SK-N-SH treated with all-trans-retinoic acid at 6 μM for 48 hours (cell line): Measurements from ENCODE around the gene STRBP.

ENCODE experiments used
- ATAC-seq: fragments of 200-7000 bp; cut with Tn5 transposase; 3 replicates; pipeline ENCODE4 v1.9.1; 2020; ENCODE audit warnings: mild to moderate bottlenecking, moderate library complexity
- ARNTL ChIP-seq: fragments of 450-650 bp; formaldehyde crosslinking; IDR thresholded peaks from 2 replicates; pipeline ENCODE4 v1.5.0; 2020; ENCODE audit warnings: low read depth, mild to moderate bottlenecking, moderate library complexity, borderline replicate concordance
- BACH2 ChIP-seq: fragments of 250-450 bp; sonication (Bioruptor Pico); IDR thresholded peaks from 2 replicates; pipeline ENCODE4 v1.9.0; 2021; ENCODE audit warnings: mild to moderate bottlenecking, borderline replicate concordance
- CSDC2 ChIP-seq: fragments of 250-450 bp; sonication (Bioruptor Pico); IDR thresholded peaks from 2 replicates; pipeline ENCODE4 v1.5.0; 2020; ENCODE audit warnings: mild to moderate bottlenecking, moderate library complexity
- ESRRG ChIP-seq: fragments of 250-450 bp; sonication (Bioruptor Pico); IDR thresholded peaks from 2 replicates; pipeline ENCODE4 v1.6.1; 2021; ENCODE audit warnings: mild to moderate bottlenecking
- GLIS3 ChIP-seq: fragments of 250-450 bp; sonication (Bioruptor Pico); IDR thresholded peaks from 2 replicates; pipeline ENCODE4 v1.5.0; 2020; ENCODE audit warnings: mild to moderate bottlenecking, moderate library complexity
- ISL1 ChIP-seq: fragments of 250-450 bp; sonication (Bioruptor Pico); IDR thresholded peaks from 2 replicates; pipeline ENCODE4 v2.1.2; 2022; ENCODE audit warnings: mild to moderate bottlenecking, moderate library complexity
- OSR1 ChIP-seq: fragments of 250-450 bp; sonication (Bioruptor Pico); IDR thresholded peaks from 2 replicates; pipeline ENCODE4 v1.8.0; 2022; ENCODE audit warnings: moderate library complexity, mild to moderate bottlenecking, inconsistent platforms
- PPARA ChIP-seq: fragments of 250-450 bp; sonication (Bioruptor Pico); IDR thresholded peaks from 2 replicates; pipeline ENCODE4 v1.5.0; 2020; ENCODE audit warnings: mild to moderate bottlenecking, borderline replicate concordance
- RARB ChIP-seq: fragments of 250-450 bp; sonication (Bioruptor Pico); IDR thresholded peaks from 2 replicates; pipeline ENCODE4 v1.8.0; 2021; ENCODE audit warnings: mild to moderate bottlenecking, moderate library complexity
- SNAI2 ChIP-seq: fragments of 250-450 bp; sonication (Bioruptor Pico); IDR thresholded peaks from 2 replicates; pipeline ENCODE4 v1.5.0; 2020; ENCODE audit warnings: mild to moderate bottlenecking, moderate library complexity
- TOX ChIP-seq: fragments of 250-450 bp; sonication (Bioruptor Pico); IDR thresholded peaks from 2 replicates; pipeline ENCODE4 v1.8.0; 2021; ENCODE audit warnings: mild to moderate bottlenecking, moderate library complexity, borderline replicate concordance
- ZFP30 ChIP-seq: fragments of 450-650 bp; formaldehyde crosslinking; IDR thresholded peaks from 2 replicates; pipeline ENCODE4 v1.5.0; 2022; ENCODE audit warnings: mild to moderate bottlenecking, moderate library complexity
- ZNF565 ChIP-seq: fragments of 450-650 bp; formaldehyde crosslinking; conservative IDR thresholded peaks from 2 replicates; pipeline ENCODE4 v1.5.0; 2020; ENCODE audit warnings: low read depth, mild to moderate bottlenecking, moderate library complexity
- ZNF8 ChIP-seq: fragments of 450-650 bp; formaldehyde crosslinking; IDR thresholded peaks from 2 replicates; pipeline ENCODE4 v1.5.0; 2020; ENCODE audit warnings: mild to moderate bottlenecking, moderate library complexity
- TF ChIP-seq, protein P1 (sequence below): fragments of 250-450 bp; sonication (Bioruptor Pico); IDR thresholded peaks from 2 replicates; pipeline ENCODE4 v1.5.1; 2021; ENCODE audit warnings: mild to moderate bottlenecking, moderate library complexity
- TF ChIP-seq, protein P2 (sequence below): fragments of 250-450 bp; sonication (Bioruptor Pico); IDR thresholded peaks from 2 replicates; pipeline ENCODE4 v1.5.0; 2020; ENCODE audit warnings: mild to moderate bottlenecking, moderate library complexity
- TF ChIP-seq, protein P3 (sequence below): fragments of 250-450 bp; sonication (Bioruptor Pico); IDR thresholded peaks from 2 replicates; pipeline ENCODE4 v1.8.0; 2020; ENCODE audit warnings: mild to moderate bottlenecking, moderate library complexity, borderline replicate concordance
- TF ChIP-seq, protein P4 (sequence below): fragments of 250-450 bp; sonication (Bioruptor Pico); IDR thresholded peaks from 2 replicates; pipeline ENCODE4 v1.8.0; 2021; ENCODE audit warnings: low read depth, mild to moderate bottlenecking, moderate library complexity, borderline replicate concordance
- TF ChIP-seq, protein P5 (sequence below): fragments of 250-450 bp; sonication (Bioruptor Pico); IDR thresholded peaks from 2 replicates; pipeline ENCODE4 v1.5.1; 2020; ENCODE audit warnings: low read depth, mild to moderate bottlenecking, moderate library complexity

The STRBP gene

DNA sequence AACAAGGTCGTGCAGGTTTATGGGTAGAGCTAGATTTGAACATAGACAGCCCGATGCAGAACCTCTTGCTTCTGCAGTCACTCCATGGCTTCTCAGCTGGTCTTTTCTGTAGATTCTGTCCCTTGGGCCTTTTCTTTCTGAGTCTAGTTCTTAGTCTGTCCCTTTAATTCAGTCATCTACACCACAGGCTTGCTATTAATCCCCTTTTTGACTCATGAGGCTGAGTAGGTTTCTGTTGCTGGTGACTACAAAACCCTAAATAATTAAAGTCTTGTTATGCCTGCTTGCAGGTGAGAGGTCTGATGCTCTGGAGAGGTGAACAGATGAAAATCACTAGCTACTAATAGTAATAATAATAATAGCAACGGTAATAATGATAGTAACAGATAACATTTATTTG is 19.3 kb upstream of the STRBP start:
- no peak for ATAC-seq
- no peak for TF ChIP-seq SNAI2 (CRISPR knock-in tag)
- no peak for TF ChIP-seq ZNF565 (CRISPR knock-in tag)
- no peak for TF ChIP-seq RARB
- TF ChIP-seq, protein P1, sequence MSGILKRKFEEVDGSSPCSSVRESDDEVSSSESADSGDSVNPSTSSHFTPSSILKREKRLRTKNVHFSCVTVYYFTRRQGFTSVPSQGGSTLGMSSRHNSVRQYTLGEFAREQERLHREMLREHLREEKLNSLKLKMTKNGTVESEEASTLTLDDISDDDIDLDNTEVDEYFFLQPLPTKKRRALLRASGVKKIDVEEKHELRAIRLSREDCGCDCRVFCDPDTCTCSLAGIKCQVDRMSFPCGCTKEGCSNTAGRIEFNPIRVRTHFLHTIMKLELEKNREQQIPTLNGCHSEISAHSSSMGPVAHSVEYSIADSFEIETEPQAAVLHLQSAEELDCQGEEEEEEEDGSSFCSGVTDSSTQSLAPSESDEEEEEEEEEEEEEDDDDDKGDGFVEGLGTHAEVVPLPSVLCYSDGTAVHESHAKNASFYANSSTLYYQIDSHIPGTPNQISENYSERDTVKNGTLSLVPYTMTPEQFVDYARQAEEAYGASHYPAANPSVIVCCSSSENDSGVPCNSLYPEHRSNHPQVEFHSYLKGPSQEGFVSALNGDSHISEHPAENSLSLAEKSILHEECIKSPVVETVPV (CRISPR knock-in tag) = no peak
- TF ChIP-seq ISL1 = no peak
- TF ChIP-seq, protein P2, sequence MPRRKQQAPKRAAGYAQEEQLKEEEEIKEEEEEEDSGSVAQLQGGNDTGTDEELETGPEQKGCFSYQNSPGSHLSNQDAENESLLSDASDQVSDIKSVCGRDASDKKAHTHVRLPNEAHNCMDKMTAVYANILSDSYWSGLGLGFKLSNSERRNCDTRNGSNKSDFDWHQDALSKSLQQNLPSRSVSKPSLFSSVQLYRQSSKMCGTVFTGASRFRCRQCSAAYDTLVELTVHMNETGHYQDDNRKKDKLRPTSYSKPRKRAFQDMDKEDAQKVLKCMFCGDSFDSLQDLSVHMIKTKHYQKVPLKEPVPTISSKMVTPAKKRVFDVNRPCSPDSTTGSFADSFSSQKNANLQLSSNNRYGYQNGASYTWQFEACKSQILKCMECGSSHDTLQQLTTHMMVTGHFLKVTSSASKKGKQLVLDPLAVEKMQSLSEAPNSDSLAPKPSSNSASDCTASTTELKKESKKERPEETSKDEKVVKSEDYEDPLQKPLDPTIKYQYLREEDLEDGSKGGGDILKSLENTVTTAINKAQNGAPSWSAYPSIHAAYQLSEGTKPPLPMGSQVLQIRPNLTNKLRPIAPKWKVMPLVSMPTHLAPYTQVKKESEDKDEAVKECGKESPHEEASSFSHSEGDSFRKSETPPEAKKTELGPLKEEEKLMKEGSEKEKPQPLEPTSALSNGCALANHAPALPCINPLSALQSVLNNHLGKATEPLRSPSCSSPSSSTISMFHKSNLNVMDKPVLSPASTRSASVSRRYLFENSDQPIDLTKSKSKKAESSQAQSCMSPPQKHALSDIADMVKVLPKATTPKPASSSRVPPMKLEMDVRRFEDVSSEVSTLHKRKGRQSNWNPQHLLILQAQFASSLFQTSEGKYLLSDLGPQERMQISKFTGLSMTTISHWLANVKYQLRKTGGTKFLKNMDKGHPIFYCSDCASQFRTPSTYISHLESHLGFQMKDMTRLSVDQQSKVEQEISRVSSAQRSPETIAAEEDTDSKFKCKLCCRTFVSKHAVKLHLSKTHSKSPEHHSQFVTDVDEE (CRISPR knock-in tag) = no peak
- TF ChIP-seq PPARA (CRISPR knock-in tag) = no peak

DNA sequence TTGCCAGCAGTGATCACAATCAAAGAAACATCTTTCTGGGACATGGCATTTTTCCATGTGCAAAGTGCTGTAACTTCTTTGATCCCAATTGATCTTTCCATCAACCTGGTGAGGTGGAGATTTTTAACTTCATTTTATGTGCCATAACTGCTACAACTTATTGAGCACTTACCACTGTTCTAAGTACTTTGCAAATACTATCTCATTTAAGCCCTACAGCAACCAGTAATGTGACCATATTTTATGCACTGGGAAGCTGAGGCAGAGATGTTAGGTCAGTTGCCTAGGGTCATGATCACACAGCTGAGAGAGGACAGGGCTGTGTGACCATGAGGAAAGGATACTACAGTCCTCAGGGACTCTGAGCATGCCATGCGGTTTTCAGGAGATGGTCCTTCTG is 17.9 kb upstream of the STRBP start:
- TF ChIP-seq BACH2 (no peak), CSDC2 (CRISPR knock-in tag) (no peak), ESRRG (no peak), ISL1 (no peak), ARNTL (CRISPR knock-in tag) (no peak)
- TF ChIP-seq, protein P2 (CRISPR knock-in tag) = no peak
- TF ChIP-seq, protein P3, sequence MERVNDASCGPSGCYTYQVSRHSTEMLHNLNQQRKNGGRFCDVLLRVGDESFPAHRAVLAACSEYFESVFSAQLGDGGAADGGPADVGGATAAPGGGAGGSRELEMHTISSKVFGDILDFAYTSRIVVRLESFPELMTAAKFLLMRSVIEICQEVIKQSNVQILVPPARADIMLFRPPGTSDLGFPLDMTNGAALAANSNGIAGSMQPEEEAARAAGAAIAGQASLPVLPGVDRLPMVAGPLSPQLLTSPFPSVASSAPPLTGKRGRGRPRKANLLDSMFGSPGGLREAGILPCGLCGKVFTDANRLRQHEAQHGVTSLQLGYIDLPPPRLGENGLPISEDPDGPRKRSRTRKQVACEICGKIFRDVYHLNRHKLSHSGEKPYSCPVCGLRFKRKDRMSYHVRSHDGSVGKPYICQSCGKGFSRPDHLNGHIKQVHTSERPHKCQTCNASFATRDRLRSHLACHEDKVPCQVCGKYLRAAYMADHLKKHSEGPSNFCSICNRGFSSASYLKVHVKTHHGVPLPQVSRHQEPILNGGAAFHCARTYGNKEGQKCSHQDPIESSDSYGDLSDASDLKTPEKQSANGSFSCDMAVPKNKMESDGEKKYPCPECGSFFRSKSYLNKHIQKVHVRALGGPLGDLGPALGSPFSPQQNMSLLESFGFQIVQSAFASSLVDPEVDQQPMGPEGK = no peak
- TF ChIP-seq, protein P4, sequence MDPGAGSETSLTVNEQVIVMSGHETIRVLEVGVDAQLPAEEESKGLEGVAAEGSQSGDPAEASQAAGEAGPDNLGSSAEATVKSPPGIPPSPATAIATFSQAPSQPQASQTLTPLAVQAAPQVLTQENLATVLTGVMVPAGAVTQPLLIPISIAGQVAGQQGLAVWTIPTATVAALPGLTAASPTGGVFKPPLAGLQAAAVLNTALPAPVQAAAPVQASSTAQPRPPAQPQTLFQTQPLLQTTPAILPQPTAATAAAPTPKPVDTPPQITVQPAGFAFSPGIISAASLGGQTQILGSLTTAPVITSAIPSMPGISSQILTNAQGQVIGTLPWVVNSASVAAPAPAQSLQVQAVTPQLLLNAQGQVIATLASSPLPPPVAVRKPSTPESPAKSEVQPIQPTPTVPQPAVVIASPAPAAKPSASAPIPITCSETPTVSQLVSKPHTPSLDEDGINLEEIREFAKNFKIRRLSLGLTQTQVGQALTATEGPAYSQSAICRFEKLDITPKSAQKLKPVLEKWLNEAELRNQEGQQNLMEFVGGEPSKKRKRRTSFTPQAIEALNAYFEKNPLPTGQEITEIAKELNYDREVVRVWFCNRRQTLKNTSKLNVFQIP (CRISPR knock-in tag) = no peak
- TF ChIP-seq, protein P5, sequence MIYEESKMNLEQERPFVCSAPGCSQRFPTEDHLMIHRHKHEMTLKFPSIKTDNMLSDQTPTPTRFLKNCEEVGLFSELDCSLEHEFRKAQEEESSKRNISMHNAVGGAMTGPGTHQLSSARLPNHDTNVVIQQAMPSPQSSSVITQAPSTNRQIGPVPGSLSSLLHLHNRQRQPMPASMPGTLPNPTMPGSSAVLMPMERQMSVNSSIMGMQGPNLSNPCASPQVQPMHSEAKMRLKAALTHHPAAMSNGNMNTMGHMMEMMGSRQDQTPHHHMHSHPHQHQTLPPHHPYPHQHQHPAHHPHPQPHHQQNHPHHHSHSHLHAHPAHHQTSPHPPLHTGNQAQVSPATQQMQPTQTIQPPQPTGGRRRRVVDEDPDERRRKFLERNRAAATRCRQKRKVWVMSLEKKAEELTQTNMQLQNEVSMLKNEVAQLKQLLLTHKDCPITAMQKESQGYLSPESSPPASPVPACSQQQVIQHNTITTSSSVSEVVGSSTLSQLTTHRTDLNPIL (CRISPR knock-in tag) = no peak
- no peak for ATAC-seq

DNA sequence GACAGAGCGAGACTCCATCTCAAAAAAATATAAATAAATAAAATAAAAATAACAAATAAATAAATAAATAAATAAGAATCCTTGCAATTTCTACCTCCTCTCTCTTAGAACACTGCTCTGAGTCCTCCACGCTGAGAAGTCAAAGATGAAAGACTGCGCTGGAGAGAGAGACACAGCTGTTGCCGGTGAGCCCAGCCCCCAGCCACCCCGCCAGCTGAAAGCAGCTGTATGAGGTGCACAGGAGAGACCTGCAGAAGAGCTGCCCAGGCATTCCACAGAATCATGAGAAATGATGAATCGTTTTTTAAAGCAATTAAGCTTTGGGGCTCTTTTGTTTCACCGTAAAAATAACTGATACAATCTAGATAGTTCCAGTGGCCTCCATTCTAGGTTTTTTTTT is 16.3 kb upstream of the STRBP start:
- no peak for ATAC-seq
- no peak for TF ChIP-seq TOX (CRISPR knock-in tag)
- no peak for TF ChIP-seq BACH2
- no peak for TF ChIP-seq OSR1
- no peak for TF ChIP-seq ZNF565 (CRISPR knock-in tag)
- TF ChIP-seq GLIS3 (CRISPR knock-in tag) = no peak
- TF ChIP-seq ZNF8 (CRISPR knock-in tag) = no peak
- TF ChIP-seq RARB = no peak
- TF ChIP-seq, protein P1 (CRISPR knock-in tag) = no peak
- TF ChIP-seq CSDC2 (CRISPR knock-in tag) = no peak
- no peak for TF ChIP-seq ZFP30 (CRISPR knock-in tag)
- TF ChIP-seq, protein P2 (CRISPR knock-in tag) = no peak
- TF ChIP-seq, protein P4 (CRISPR knock-in tag) = no peak
